GM19193 (cell line): ENCODE results near the gene DECR2.

Experiments
- POLR2A ChIP-seq: IDR thresholded peaks from 4 replicates; pipeline ENCODE4 v1.6.1; 2011; ENCODE audit not compliant: insufficient read depth, insufficient read length; ENCODE audit errors: extremely low read depth

Gene DECR2

GRCh38 chr16:363766-364490, 37.8 kb upstream of the DECR2 start:
- TF ChIP-seq POLR2A = no peak

DNA sequence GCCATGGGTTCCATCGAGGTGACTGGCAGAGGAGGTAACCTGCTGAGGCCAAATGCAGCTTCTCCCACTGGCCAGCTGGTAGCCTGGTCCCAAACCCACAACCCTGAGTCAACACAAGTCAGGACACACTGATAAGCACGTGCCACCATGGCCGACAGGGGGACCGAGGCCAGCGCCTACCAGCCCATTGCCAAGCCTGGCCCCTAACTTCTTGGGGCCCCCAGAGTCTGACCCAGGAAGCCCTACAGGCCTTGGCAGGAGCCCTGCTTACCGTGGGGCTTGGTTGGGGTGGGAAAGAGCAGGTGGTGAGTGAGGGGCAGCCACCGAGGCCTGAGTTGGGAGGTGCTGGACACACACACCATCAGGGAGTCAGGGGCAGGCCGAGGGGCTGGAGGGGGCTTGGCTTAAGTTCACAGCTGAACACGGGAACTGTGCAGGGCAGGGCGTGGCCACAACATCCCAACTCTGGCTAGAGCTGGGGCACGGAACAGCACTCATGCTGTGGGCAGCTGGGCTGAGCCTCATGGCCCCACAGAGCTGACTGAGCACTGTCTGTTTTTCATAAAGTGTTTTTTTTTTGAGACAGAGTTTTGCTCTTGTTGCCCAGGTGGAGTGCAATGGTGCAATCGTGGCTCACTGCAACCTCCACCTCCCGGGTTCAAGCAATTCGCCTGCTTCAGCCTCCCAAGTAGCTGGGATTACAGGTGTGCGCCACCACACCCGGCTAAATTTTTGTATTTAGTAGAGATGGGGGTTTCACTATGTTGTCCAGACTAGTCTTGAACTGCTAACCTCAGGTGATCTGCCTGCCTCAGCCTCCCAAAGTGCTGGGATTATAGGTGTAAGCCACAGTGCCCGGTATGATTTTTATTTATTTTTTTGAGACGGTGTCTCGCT, 36.8 kb upstream of the DECR2 start:
- TF ChIP-seq POLR2A = no peak

DNA sequence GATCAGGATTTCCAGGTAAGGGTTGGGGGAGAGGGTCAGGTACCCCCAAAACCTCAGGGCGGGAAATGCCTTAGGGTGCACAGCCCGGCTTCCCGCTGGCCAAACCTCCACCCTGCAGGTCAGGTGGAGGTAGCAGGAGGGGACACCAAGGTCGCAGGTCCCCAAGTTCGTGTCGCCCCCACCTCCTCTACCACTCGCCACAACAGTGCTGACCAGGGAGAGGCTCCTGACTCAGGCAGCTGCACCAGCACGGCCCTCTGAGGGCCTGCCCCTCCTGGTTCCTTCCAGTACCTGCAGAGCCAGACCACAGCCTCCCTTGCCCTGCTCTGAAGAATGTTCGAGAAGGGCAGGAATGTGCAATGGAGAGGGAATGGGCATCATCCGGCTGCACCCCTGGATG, 35.2 kb upstream of the DECR2 start:
- no peak for TF ChIP-seq POLR2A

GRCh38 chr16:367333-367903, 34.3 kb upstream of the DECR2 start:
- no peak for TF ChIP-seq POLR2A

DNA sequence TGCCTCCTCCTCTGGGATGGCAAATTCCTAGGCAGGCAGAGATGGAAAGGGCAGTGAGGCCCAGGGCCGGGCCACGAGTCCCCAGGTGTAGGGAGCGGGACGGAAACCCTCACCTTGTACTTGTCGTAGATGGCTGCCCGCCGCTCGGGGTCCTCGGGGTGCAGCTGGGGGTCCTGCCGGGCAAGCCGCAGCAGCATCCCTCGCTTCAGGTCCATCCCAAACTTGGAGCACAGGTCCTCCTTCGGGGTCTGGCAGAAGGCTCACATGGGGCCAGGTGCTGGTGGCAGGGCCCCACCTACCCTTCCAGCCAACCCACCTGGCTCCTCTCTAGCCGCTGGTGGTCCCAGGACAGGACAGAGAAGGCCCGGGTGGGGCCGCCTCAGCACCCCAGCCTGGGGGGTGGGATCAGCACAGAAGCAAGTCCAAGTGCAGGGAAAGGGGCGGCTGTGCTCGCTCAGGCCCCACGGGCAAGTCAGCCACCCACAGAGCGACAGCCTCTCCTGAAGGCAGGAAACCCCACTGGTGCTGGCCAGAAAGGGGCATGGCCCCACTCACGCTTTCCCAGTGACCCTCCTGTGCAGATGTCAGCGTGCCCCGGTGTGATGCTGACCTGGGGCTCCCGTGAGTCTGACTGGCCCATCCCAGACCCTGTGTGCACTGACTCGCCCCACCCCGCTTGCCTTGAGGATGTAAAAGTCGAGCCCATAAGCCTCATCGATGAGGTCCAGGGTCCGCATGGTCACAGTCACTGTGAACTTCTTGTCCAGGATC, 33.1 kb upstream of the DECR2 start:
- no peak for TF ChIP-seq POLR2A

DNA sequence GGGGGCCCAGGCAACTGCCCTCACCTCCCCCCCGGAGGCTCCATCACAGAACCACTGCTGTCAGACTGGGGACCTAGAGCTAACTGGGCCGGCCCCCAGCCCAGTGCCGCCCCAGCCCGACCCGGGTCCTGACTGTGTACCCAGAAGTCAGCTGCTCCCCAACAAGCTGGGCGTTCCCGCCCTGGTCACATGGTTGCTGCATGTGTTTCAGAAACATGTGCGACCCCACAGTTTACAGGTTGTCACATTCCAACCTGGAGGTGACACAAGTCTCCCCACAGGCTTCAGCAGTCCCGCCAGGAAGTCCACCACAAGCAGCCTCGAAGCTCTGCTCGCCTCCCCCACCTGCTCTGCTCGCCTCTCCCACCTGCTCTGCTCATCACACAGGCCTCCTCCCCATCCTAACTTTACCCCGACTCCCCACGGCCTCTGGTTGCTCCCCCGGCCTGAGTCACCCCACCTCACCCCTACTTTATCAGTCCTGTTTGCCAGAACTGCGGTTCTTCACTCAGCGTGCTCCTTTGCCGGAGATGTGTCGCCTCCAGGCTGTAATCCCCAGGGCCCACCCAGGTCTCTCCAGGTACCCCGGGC, 32.3 kb upstream of the DECR2 start:
- no peak for TF ChIP-seq POLR2A

DNA sequence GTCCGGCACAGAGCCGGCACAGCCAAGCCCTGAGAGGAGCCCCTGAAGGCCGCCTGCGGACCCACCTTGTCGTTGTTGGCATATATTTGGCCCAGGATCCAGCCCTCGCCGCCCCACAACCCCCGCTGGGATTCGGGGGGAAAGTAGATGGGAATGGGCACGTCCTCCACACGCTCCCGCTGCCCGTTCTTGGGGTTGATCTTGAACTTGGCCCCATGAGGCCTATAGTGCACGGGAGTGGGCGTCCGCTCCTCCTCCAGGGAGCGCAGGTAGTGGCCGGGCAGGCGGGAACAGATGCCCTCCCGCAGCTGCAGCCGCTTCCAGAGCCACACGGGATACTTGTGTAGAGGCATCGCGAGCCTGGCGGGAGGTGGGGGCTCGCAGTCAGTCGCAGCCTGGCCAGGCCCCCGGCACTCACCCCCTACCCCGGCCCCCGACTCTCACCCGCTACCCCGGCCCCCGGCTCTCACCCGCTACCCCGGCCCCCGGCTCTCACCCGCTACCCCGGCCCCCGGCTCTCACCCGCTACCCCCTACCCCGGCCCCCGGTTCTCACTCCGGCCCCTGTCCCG, 31.7 kb upstream of the DECR2 start:
- no peak for TF ChIP-seq POLR2A

GRCh38 chr16:370443-370842, 31.2 kb upstream of the DECR2 start, which contains the start of gene MRPL28:
Gene MRPL28 (minus strand): TSS chr16:370538. CDS start chr16:370218, 320 bp downstream.
- peak; percentile 46 for TF ChIP-seq POLR2A

DNA sequence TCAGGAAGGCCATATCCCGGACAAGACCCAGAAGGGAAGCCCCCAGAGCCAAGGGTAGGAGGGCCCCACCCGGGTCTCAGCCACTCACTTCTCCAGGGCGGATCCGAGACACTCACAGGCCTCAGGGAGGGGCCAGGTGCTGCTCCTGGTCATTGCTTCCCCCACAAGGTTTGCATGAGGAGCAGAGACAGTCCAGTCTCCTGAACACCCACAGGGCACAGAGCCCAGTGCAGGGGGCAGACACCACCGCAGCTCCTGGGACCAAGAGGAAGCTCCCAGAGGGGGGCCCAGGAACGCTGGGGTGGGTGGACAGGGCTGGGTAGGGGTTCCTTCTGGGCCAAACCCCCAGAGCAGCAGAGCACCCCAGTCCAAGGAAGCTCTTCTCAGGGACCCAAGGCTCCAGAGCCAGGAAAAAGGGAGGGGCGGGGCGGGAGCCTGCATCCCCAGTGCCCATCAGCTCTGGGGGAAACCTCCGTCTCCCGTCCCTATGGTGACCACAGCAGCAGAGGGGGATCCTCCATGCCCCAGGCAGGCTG, 30.6 kb upstream of the DECR2 start:
- no peak for TF ChIP-seq POLR2A

GRCh38 chr16:371515-372301, 30.0 kb upstream of the DECR2 start:
- no peak for TF ChIP-seq POLR2A

DNA sequence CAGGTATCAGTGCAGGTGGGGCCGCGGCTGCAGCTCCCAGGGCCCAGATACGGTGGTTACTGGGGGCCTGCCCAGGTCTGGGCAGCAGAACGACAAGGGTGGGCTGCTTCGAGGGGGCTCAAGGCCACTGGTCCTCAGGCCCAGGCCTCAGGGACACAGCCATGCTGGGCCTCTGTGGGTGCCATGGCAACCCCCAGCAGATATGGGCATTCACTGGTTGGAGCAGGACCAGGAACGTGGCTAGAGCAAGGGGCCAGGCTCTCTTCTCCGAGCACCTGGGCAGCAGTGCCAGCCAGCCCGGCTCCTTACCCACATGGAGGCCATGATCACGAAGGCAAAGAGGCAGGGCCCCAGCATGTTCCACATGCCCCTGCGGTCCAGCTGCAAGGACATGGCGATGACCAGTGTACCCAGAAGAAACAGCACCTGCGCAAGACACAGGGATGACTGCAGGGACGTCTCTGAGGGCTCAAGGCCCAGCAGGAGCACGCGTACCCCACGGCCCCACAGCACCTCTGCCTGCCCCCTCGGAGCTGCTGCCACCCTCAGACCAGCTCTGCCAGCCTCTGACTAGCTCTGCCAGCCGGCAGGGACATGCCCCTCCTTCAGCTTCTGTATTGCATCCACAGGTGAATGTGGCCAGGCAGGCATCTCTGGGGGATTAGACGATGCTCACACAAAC, 29.2 kb upstream of the DECR2 start:
- no peak for TF ChIP-seq POLR2A

GRCh38 chr16:373020-373598, 28.6 kb upstream of the DECR2 start:
- no peak for TF ChIP-seq POLR2A

- TF ChIP-seq POLR2A = no peak
Measured at GRCh38 chr16:373848-374615, 27.7 kb upstream of the DECR2 start.
